GM21825 (cell line): ENCODE data around the gene GIPC1.
"Not testable (repeated sequence)": the region's sequence is repeated elsewhere in the genome, so short reads cannot be mapped to it uniquely, and the experiment has no call there.

Source experiments
- ATAC-seq: cut with Tn5 transposase; IDR thresholded peaks from one replicate; pipeline ENCODE4 v1.9.1; 2021; ENCODE audit warnings: mild to moderate bottlenecking, moderate library complexity; ENCODE audit not compliant: unreplicated experiment

Gene GIPC1

GRCh38 chr19:14519245-14519859 lies 23.4 kb upstream of the GIPC1 start:
- no peak for ATAC-seq

GRCh38 chr19:14517840-14518505 lies 22.0 kb upstream of the GIPC1 start, which contains the start of gene DNAJB1:
TSS of gene DNAJB1 (minus strand) at chr19:14518397. CDS start at chr19:14518349, 48 bp downstream.
- ATAC-seq: peak; percentile 54

GRCh38 chr19:14517446-14517839 lies 21.5 kb upstream of the GIPC1 start:
- ATAC-seq: peak; percentile 5

- no peak for ATAC-seq
These were observed 21.0 kb upstream of the GIPC1 start for GRCh38 chr19:14516746-14517438.

- ATAC-seq: no peak
These were observed 20.2 kb upstream of the GIPC1 start for GRCh38 chr19:14516048-14516534.

- ATAC-seq: no peak
These were observed 19.6 kb upstream of the GIPC1 start for GRCh38 chr19:14515501-14516047.

- ATAC-seq: no peak
These were observed 18.4 kb upstream of the GIPC1 start for GRCh38 chr19:14514215-14514863.

- no peak for ATAC-seq
These were observed 16.6 kb upstream of the GIPC1 start for GRCh38 chr19:14512406-14512961.

GRCh38 chr19:14511229-14511593 lies 15.3 kb upstream of the GIPC1 start:
- ATAC-seq: no peak

- no peak for ATAC-seq
These were observed 14.6 kb upstream of the GIPC1 start for GRCh38 chr19:14510311-14511228.

GRCh38 chr19:14507704-14508542 lies 12.0 kb upstream of the GIPC1 start:
- no peak for ATAC-seq

- no peak for ATAC-seq
These were observed 9.7 kb upstream of the GIPC1 start for GRCh38 chr19:14505488-14506239.

GRCh38 chr19:14504575-14504974 lies 8.6 kb upstream of the GIPC1 start:
- ATAC-seq: not testable (repeated sequence)

- no peak for ATAC-seq
These were observed 7.4 kb upstream of the GIPC1 start for GRCh38 chr19:14503285-14503684.

- ATAC-seq: no peak
These were observed 6.6 kb upstream of the GIPC1 start for GRCh38 chr19:14502334-14503092.

- no peak for ATAC-seq
These were observed 1.4 kb upstream of the GIPC1 start for GRCh38 chr19:14497228-14497921.

- no peak for ATAC-seq
These were observed 904 bp upstream of the GIPC1 start for GRCh38 chr19:14496834-14497227.
